Stimulated activated CD4-positive, alpha-beta T cell treated with anti-CD3 and anti-CD28 coated beads, Interleukin-15, amount 100 ng/mL, for 24 hours (primary cell): ENCODE data around the gene ZNF474.

Experiments used
- DNase-seq: peaks from one replicate; pipeline ENCODE4 v3.0.0-alpha.2; 2020

Gene ZNF474

DNA sequence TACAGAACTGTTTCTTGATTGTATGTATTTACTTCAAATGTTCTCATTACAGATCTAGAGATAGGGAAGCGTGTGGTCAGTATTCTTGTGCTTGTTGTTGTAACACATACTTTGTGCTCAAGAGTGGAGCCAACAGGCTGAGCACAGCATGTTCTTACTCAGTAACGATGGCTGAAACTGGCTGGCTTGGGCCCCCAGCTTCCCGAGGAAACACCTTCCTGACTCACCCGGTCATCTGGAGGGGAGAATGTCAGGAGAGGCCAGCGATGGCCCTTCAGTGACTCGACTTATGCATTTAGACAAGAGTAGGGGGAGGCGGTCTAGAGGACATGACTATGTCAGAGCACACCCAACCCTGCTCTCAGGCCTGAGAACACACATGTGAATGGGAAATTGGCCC is 25.6 kb downstream of the ZNF474 start:
- DNase-seq = no peak

DNA sequence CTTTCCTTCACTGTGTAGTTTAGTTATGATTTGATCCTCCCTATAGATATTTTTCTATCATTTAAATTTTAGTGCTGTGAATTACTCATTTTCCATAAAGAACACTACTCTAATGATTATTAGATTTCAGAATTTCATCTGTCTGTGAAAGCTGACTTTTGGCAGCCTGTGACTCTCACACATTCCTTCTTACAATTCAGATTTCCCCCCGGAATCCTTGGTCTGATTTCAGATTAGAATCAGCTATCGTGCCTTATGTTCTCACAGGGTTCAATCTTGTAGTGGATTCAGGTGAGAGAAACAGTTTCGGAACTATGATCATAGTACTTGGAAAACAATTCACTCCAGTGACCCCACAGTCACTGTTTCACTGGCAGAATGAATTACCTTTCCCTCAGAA is 26.2 kb downstream of the ZNF474 start:
- DNase-seq = no peak

DNA sequence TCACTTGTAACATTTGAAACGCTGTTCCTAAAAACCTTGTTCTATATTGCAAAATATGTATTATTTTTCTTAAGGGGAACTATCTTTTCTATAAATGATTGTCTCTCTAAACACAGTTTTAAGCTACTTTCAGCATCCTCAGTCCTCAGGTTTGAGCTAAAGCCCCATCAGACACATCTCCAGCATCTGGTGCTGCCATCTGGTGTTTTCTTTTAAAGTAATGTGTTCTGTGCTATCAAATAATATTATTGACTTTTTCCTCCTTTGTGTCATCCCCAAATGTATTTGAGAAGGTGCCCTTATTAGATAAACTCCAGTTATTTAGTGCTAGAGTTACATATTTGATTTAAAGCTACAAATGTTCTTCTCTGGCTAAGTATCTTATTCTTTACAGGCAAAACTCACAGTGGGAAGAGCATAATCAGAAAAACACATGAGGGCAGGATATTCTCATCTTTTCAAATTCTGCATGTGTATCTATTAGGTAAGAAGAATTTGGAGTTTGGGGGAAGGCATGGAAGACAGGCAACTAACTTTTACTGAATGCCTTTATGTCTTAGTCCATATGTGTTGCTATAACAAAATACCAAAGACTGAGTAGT is 27.5 kb downstream of the ZNF474 start:
- no peak for DNase-seq

DNA sequence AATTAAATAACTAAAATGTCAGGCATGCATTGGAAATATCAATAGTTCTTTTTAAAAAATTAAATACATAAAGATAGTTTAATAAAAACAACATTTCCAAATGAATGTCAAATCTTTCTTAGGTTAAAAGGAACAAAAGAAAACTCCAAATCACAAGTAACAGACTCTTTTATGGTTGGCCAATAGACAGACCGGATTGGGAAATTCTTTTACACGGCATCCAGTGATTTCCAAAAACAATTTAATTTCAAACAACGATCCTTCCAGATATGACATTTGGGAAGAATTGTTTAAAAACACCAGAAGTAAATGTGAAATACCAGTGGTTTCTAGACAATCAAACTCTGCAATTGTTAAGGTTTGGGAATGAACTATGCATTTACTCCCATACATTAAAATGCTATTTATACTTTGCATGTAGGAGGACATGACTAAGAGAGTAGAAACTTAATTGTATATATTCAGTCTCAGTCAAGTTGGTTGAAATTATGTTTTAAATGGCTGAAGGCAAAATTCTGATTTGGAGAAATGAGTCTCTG is 32.8 kb downstream of the ZNF474 start:
- no peak for DNase-seq

GRCh38 chr5:122163121-122164069 is 34.0 kb downstream of the ZNF474 start:
- DNase-seq = no peak

- DNase-seq = no peak
Measured at GRCh38 chr5:122164070-122164435, 34.7 kb downstream of the ZNF474 start.

DNA sequence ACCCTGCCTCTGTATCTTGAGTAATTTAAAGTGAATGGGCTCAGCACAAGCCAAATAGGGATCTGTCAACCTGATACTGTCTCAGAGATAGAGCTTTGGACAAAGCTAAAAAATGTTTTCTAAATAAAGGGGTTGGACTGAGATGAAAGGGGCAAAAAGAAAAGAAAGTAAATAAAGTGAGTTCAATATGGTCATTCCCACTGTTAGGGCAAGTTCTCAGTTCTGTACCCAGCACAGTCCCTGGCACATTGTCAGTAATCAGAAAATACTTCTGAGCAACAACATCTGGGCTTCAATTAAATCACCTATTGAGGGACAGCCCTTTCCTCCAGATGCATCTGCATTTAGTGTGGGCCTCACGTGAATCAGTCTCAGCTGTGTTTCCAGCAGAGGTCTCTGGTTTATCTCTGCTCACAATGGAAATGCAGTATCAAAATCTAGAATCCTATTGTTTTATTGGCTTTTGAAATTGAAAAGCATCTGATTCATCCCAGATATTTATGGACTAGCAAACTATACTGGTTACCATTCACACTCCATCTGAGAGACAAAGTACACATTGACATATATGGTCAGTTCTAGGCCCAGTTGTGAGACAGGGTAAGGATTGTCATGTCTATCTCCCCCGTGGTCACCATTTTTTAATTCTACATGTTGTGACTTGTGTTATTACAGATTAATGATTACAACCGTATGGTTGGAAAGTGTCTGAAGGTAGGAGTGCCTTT is 35.6 kb downstream of the ZNF474 start:
- DNase-seq = no peak

- DNase-seq = no peak
Measured at GRCh38 chr5:122165559-122166078, 36.3 kb downstream of the ZNF474 start.

GRCh38 chr5:122169350-122170103 is 40.2 kb downstream of the ZNF474 start:
- no peak for DNase-seq

- DNase-seq = no peak
Measured at GRCh38 chr5:122170620-122171019, 41.3 kb downstream of the ZNF474 start.

DNA sequence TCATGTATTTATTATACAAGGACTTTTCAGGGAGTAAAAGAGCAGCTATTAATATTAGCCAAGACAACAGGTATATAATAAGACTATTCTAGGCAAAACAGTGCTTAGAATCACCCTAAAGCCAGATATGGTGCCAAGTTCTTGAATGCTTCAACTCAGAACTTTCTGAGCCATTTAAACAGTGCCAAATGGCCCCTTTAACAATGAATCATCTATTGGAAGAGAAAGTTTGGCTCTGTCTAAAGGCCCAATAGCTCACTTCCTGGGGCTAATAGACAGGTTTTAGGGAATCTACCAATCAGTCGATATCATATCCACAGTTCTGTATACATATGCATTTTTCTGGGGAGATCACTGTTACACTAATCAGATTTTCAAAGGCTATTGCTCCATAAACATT is 42.9 kb downstream of the ZNF474 start:
- DNase-seq = no peak

DNA sequence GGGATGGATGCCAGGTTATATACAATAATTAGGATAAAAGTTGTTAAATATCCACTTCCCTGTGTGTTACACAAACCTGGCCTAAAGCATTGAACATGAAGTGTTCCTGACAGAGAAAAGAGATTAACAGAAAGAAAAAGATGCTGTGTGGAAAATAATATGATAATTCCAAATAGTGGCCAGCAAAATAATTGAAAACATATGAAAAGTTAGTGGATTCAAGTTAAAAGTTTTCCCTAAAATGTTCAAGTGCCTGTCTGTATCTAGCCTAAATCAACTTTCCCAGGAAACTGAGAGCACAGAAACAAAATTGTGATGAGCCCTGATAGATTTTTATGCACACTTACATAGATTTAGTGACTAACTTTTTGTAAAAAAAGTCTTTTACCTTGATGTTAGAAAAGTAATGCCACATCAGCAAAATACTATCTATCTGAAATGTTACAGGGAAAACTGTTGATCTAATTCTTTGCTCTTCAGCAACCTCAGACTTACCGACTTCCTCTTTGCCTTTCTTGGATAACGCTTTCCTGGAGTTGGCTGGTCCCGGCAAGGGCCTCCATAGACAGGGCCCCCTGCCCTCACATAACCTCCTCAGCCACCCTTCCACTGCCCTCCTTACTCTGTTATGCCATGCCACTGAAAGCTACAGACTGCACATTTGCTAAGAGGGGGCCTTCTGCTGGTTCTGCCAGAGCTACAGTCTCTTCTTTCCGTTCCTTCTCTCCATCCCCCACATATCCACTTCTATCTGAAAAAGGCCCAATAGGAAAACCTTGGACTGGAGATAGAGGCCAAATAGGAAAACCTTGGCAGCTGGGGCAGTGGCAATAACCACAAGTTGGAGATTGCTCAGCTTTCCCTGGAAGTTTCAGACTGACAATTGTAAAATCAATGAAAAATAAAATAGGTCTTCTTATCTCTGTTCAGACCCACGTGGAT is 44.4 kb downstream of the ZNF474 start:
- no peak for DNase-seq

DNA sequence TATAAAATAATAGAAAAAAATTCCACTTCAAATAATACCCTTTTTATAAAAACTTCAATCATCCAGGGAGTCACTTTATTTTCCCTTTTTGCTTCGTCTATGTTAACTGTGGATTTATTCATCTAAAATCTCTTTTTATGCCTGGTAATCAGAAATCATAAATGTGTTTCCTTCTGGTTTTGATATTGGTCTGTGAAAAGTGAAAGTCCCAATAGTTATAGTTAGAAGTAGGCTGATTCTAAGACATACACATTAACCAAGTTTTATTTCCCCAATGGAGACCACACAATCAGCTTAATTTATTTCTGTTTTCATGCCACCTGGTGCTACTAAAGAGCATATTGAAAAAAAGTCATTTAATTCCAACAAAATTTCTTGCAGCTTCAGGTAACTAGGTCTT is 45.7 kb downstream of the ZNF474 start:
- no peak for DNase-seq

GRCh38 chr5:122175852-122176251 is 46.5 kb downstream of the ZNF474 start:
- no peak for DNase-seq

DNA sequence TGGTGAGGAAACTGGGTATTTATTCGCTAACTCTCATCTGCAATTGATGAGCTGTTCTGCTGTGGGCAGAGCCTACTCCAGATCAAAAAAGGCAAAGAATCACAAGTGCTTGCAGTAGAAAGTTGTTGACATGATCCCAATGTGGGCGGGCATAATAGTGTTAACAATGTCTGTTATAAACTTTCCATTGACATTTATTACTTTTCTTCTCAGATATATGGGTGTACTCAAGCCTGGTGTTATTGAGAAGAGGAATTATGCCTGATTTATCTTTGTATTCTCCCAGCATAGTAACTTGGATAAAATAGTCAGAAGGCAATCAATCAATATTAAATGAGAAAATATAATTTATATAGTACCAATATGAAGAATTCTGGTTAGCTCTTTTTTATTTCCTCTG is 47.8 kb downstream of the ZNF474 start:
- DNase-seq = no peak

GRCh38 chr5:122179701-122180100 is 50.4 kb downstream of the ZNF474 start:
- DNase-seq = no peak

DNA sequence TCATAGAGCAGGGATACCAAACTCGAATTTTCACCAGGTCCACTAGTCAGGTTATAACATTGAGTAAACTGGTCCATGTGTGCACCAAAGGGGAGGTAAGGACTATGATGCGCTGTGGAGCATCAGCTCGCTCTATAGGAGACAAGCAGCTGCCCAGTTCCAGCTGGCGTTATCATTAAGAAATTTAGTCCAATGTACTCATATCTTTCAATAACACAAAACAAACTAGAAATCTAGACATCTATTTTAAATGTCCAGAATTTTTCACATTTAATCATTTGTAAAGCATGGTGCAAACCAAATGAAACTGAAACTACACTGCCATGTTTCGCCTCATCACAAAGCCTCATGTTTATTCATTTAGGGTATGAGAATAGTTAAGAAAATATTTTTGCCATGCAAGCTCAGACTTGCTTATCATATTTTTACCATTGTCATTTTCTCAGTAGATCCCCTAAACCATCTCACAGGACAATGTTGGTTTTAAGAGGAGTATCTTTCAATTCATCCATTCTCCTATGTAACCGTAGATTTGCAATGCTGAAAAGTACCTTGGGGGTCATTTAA is 50.9 kb downstream of the ZNF474 start:
- no peak for DNase-seq

DNA sequence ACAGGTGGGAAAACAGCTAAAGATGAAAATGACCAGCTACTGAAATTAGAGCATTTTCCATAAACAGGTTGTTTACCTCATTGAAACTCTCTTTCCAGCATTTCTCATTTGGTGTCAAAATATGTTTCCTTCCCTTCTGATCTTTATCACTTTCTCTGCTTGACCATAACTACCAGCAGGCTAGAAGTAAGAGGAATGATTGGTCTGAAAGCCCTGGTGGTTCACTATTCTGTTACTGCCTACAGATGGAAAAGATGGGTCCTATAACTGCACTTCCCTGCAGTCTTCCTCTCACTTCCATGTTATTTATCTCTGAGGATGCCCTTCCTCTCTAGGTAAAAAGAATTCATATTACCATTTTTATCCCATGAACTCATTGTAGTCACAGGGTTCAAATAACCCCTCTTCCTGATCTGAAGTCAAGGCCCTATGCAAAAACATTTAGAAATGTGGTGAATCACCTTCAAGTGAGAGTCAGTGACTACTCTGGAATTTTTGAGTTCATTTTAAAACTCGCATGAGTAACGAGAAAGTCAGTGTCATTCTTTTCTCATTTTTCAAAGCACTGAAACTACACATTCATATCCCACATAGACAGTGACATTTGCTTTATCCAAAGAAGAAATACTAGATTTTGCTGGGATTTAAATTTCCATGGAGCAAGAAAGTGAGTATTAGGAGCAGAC is 51.7 kb downstream of the ZNF474 start:
- no peak for DNase-seq

DNA sequence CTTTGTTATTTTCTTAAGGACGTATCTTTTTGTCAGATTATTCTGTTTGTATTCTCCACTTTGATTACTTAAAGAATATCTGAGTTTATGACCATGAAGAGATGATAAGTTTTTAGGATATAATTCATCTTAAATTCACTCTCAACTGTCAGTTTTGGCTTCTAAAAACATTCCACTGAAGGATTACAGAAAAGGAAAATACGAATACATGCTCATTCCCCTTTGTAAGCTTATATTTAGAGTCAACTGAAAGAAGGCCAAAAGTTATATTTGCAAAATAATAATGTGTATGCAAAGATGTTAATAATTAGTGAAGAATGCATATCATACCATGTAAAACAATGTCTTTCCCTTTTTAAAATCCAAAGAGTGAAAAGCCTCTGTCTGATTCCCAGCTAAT is 52.5 kb downstream of the ZNF474 start:
- no peak for DNase-seq

GRCh38 chr5:122182491-122182921 is 53.2 kb downstream of the ZNF474 start:
- no peak for DNase-seq
